ENCODE results near the gene DHCR24.

Gene DHCR24

DNA sequence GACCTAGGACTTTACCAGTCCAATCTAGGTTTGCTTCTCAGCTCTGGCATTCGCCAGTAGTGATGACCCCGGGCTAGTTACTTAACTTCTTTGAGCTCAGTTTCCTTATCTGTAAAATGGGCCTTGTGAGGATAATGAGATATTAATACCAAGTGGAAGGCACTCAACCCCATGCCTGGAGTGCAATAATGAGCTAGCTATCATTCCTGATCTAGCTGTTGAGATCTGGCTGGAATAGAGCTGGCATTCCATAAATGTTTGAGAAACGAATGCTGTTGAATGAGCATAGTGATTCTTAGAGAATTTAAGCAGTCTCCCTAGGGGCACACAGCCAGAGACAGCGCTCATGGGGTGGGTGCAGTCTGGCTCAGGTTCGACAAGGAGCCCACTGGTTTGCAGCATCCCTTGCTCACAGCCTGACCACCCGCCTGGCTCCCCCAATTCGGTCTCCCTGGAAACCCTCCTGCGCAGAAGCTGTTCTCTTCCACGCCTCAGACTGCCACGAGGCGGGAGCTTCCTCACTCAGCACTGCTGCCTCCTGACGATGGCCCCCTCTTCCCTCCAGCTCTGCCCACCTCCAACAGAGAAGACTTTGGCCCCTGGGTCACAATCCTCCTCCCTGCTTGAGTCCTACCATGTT is 32.5 kb downstream of the DHCR24 start:
- DNase-seq (ENCODE audit: extremely low read depth, low read depth), result no peak
- TF ChIP-seq, protein P1, sequence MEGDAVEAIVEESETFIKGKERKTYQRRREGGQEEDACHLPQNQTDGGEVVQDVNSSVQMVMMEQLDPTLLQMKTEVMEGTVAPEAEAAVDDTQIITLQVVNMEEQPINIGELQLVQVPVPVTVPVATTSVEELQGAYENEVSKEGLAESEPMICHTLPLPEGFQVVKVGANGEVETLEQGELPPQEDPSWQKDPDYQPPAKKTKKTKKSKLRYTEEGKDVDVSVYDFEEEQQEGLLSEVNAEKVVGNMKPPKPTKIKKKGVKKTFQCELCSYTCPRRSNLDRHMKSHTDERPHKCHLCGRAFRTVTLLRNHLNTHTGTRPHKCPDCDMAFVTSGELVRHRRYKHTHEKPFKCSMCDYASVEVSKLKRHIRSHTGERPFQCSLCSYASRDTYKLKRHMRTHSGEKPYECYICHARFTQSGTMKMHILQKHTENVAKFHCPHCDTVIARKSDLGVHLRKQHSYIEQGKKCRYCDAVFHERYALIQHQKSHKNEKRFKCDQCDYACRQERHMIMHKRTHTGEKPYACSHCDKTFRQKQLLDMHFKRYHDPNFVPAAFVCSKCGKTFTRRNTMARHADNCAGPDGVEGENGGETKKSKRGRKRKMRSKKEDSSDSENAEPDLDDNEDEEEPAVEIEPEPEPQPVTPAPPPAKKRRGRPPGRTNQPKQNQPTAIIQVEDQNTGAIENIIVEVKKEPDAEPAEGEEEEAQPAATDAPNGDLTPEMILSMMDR (IDR thresholded peaks at IDR 0.05; ENCODE audit: low read depth, low read length, missing control alignments), result no peak
- no peak overlapping the region for H3K4me3 ChIP-seq (replicated peaks; ENCODE audit: low read depth, low read length)

DNA sequence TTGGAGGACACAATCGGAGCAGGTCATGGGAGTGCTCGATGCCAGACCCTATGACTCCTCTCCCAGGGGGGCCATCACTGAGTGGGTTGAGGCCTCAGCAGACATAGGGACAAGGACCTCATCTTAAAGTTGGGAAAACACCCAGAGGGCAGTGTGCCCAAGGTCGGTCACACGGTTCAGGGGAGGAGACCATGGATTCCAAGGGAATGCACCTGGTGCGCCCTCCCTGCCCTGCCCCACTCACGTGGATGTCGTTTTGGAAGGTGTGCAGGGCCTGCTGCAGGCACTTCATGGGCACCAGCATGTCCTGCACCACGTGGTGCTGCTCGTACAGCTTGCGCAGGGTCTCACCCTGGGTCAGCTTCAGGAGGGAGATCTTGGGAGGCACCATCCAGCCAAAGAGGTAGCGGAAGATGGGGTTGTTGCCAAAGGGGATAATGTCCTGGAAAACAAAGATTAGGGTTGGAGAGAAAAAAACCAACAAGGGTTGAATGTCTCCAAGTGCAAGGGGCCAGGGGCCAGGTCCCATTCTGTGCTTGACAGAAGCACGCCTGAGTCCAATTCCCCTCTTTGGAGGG is 33.1 kb downstream of the DHCR24 start:
- no peak for DNase-seq (ENCODE audit: extremely low read depth, low read depth)
- TF ChIP-seq, protein P1 (IDR thresholded peaks at IDR 0.05; ENCODE audit: low read depth, low read length, missing control alignments), result no peak
- no peak overlapping the region for H3K4me3 ChIP-seq (replicated peaks; ENCODE audit: low read depth, low read length)

DNA sequence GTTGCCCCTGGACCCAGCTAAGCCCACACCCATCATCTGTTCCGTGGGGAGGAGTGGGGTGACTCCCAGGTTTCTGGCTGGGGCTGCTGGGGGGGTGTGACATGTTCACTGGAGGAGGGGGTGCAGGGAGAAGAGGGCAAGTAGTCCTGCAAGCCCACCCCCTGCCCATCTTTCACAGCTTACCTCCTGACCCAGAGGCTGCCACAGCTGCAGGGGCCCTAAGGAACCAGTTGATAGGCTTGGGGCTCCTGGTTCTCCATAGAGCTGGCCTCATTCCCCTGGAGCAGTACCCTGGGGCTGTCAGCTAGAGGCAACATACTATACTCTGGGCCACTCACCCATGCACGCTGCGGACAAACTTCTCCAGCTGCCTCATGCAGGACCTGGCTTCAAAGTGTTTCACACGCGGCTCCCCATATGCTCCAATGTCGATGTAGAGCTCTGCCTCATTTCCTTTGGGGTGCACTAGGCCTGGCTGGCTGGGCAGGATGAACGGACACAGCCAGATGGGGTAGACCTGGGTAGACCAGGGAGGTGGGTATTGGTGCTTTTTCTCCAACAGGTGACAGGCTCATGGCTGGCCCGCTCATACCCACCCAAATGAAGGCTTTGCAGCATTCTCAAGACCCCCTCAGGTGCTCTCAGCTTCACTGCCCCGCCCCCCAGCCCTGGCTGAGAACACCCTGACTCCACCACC is 33.8 kb downstream of the DHCR24 start:
- no peak for DNase-seq (ENCODE audit: extremely low read depth, low read depth)
- TF ChIP-seq, protein P1 (IDR thresholded peaks at IDR 0.05; ENCODE audit: low read depth, low read length, missing control alignments), result no peak
- H3K4me3 ChIP-seq (replicated peaks; ENCODE audit: low read depth, low read length), result no peak overlapping the region

DNA sequence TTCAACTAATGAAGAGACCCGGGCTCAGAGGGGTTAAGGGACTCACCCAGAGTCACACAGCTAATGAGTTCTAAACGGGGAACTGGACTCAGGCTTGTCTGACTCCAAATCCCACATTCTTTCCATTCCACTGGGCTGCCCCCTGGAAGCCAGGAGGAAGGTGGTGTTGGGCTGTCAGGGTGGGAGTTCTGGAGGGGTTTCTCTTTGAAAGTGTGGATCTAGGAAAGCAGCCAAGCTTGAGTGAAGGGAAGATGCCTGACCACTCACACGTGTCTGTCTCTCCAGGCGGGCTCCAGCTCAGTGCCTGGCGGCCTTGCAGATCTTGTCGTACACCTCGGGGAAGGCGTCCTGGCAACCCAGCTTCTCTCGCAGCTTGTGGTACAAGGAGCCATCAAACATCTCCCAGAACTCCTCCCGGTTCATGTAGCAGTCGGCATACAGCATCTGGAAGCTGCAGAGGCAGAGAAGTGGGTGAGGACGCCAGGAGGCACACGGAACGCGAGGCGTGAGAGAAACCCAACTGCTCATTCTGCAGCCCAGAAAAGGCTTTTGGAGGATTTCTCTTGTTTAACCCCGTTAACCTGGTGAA is 35.0 kb downstream of the DHCR24 start:
- H3K4me3 ChIP-seq (replicated peaks; ENCODE audit: low read depth, low read length), result no peak overlapping the region
- TF ChIP-seq, protein P1 (IDR thresholded peaks at IDR 0.05; ENCODE audit: low read depth, low read length, missing control alignments), result no peak

DNA sequence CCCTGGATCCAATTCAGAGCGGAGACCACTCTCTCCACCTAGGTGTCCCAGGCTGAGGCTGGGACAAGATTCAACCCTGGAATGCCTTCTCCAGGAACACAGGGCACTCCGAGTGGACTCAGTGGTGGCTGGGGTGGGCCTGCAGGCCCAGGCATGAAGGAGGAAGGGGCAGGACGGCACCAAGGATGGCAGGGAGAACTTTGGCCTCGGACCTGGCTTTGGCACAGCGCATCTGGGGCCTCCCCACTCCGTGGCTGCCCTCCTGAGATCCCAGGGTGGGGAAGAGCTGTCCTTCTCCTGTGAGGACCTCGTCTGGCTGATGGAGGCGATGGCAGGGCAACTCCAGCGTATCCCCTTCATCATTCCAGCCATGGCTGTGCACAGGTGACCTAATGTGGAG is 35.6 kb downstream of the DHCR24 start:
- TF ChIP-seq, protein P1 (IDR thresholded peaks at IDR 0.05; ENCODE audit: low read depth, low read length, missing control alignments), result no peak
- no peak overlapping the region for H3K4me3 ChIP-seq (replicated peaks; ENCODE audit: low read depth, low read length)
- DNase-seq (ENCODE audit: extremely low read depth, low read depth), result no peak

More for the DNA sequence above, 35.0 kb downstream of the DHCR24 start:
- no peak for DNase-seq (ENCODE audit: extremely low read depth, low read depth)

DNA sequence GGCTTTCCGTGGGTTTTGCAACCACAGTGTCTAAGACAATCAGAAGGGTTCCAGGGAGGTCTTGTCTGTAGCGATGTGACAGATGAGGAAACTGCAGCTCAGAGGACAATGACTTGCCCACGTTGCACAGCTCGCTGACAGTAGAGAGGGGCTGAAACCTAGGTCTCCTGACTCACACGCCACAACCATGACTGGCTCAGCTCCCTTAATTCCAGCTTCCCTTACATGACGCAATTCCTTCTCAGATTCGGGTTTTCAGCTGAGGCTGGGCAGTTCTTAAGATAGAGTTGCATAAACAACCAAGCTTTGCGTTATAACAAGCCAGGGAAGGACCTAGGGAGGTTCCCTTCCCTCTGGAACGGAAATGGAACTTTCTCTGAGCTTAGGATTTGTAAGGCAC is 36.3 kb downstream of the DHCR24 start:
- DNase-seq (ENCODE audit: extremely low read depth, low read depth), result no peak
- TF ChIP-seq, protein P1 (IDR thresholded peaks at IDR 0.05; ENCODE audit: low read depth, low read length, missing control alignments), result no peak
- H3K4me3 ChIP-seq (replicated peaks; ENCODE audit: low read depth, low read length), result no peak overlapping the region

All from HFF-Myc (cell line).